Dedifferentiated amniotic fluid mesenchymal stem cell (primary cell): ENCODE results near the gene COX6B1.
"Not testable (repeated sequence)": the region's sequence is repeated elsewhere in the genome, so short reads cannot be mapped to it uniquely, and the experiment has no call there.

Source experiments
- DNase-seq: peaks from one replicate; pipeline ENCODE4 v3.0.0-alpha.2; 2016; ENCODE audit errors: extremely low spot score

COX6B1 gene

GRCh38 chr19:35648017-35648961 lies at the start of gene COX6B1:
COX6B1 (plus strand) TSS chr19:35648323; CDS start chr19:35651244, 2,921 bp downstream.
- peak; percentile 99 for DNase-seq

- DNase-seq: no peak
These were observed 46.2 kb upstream of the COX6B1 start for GRCh38 chr19:35601971-35602370.

GRCh38 chr19:35604436-35604835 lies 43.7 kb upstream of the COX6B1 start:
- not testable (repeated sequence) for DNase-seq

- not testable (repeated sequence) for DNase-seq
These were observed 41.0 kb upstream of the COX6B1 start for GRCh38 chr19:35607170-35607569.

GRCh38 chr19:35607661-35608060 lies 40.5 kb upstream of the COX6B1 start:
- DNase-seq: no peak

- no peak for DNase-seq
These were observed 39.9 kb upstream of the COX6B1 start for GRCh38 chr19:35608251-35608650.

GRCh38 chr19:35609851-35610353 lies 38.2 kb upstream of the COX6B1 start:
- DNase-seq: no peak

- no peak for DNase-seq
These were observed 35.9 kb upstream of the COX6B1 start for GRCh38 chr19:35612224-35612558.

- DNase-seq: peak; percentile 82
These were observed 35.4 kb upstream of the COX6B1 start, which contains the start of gene HAUS5 for GRCh38 chr19:35612559-35613321. HAUS5 (plus strand) TSS chr19:35612735; CDS start chr19:35612795, 60 bp downstream.

GRCh38 chr19:35613574-35613973 lies 34.5 kb upstream of the COX6B1 start:
- no peak for DNase-seq

- no peak for DNase-seq
These were observed 33.1 kb upstream of the COX6B1 start for GRCh38 chr19:35615036-35615435.

GRCh38 chr19:35618857-35619256 lies 29.3 kb upstream of the COX6B1 start:
- DNase-seq: no peak

GRCh38 chr19:35619290-35619923 lies 28.7 kb upstream of the COX6B1 start:
- DNase-seq: no peak

- DNase-seq: no peak
These were observed 28.1 kb upstream of the COX6B1 start for GRCh38 chr19:35620001-35620400.

- DNase-seq: no peak
These were observed 26.4 kb upstream of the COX6B1 start for GRCh38 chr19:35621708-35622107.

GRCh38 chr19:35622750-35623149 lies 25.4 kb upstream of the COX6B1 start:
- DNase-seq: no peak

- no peak for DNase-seq
These were observed 24.7 kb upstream of the COX6B1 start for GRCh38 chr19:35623327-35624010.

GRCh38 chr19:35628264-35628564 lies 19.9 kb upstream of the COX6B1 start:
- no peak for DNase-seq

GRCh38 chr19:35628565-35629331 lies 19.4 kb upstream of the COX6B1 start, which contains the start of gene RBM42:
RBM42 (plus strand) TSS chr19:35629036; CDS start chr19:35629154, 118 bp downstream.
- peak; percentile 98 for DNase-seq

GRCh38 chr19:35629332-35629633 lies 18.8 kb upstream of the COX6B1 start:
- DNase-seq: no peak
